Smooth muscle cell (in vitro differentiated cells): ENCODE data around the gene MOB1A. TPM values are rescaled to one million over a fixed set of nuclear protein-coding genes. Genes with fewer than 3 reads are reported as not detected.

Experiments
- DNase-seq: peaks from one replicate; lab custom pipeline; 2025; ENCODE audit not compliant: unreplicated experiment; lab: John Stamatoyannopoulos, UW
- H2AFZ ChIP-seq: fragments of 200-600 bp; sonication (generic); 2 replicates; pipeline ENCODE4 v1.6.0; 2016; ENCODE audit warnings: antibody characterized with exemption, low read depth, mild to moderate bottlenecking
- H3F3A ChIP-seq: fragments of 200-600 bp; sonication (generic); 2 replicates; pipeline ENCODE4 v1.6.0; 2017; ENCODE audit warnings: antibody characterized with exemption, low read depth
- H3K27ac ChIP-seq: fragments of 200-600 bp; sonication (generic); 2 replicates; pipeline ENCODE4 v1.5.1; 2016; ENCODE audit warnings: low read depth, mild to moderate bottlenecking
- H3K27me3 ChIP-seq: fragments of 200-600 bp; sonication (generic); 2 replicates; pipeline ENCODE4 v1.6.1; 2016; ENCODE audit warnings: low read depth, mild to moderate bottlenecking
- H3K36me3 ChIP-seq: fragments of 200-600 bp; sonication (generic); 2 replicates; pipeline ENCODE4 v1.5.1; 2016; ENCODE audit warnings: low read depth
- H3K4me1 ChIP-seq: fragments of 200-600 bp; sonication (generic); 2 replicates; pipeline ENCODE4 v1.5.1; 2016; ENCODE audit warnings: low read depth
- H3K4me2 ChIP-seq: fragments of 200-600 bp; sonication (generic); 2 replicates; pipeline ENCODE4 v1.6.0; 2016; ENCODE audit warnings: mild to moderate bottlenecking
- H3K4me3 ChIP-seq: fragments of 200-600 bp; sonication (generic); 2 replicates; pipeline ENCODE4 v1.5.1; 2016; ENCODE audit warnings: mild to moderate bottlenecking
- H3K79me2 ChIP-seq: fragments of 200-600 bp; sonication (generic); 2 replicates; pipeline ENCODE4 v1.6.0; 2016; ENCODE audit warnings: low read depth, mild to moderate bottlenecking
- H3K9ac ChIP-seq: fragments of 200-600 bp; sonication (generic); 2 replicates; pipeline ENCODE4 v1.6.0; 2016; ENCODE audit warnings: low read depth
- H3K9me3 ChIP-seq: fragments of 200-600 bp; sonication (generic); replicated peaks from 2 replicates; pipeline ENCODE4 v1.5.1; 2016; ENCODE audit warnings: low read depth
- H4K20me1 ChIP-seq: fragments of 200-600 bp; sonication (generic); 2 replicates; pipeline ENCODE4 v1.6.0; 2016; ENCODE audit warnings: low read depth
- WGBS: methylation state at CpG from one replicate; pipeline ENCODE4 v1.1.7; 2016; ENCODE audit warnings: low lambda C conversion rate; 5-methylcytosine and 5-hydroxymethylcytosine counted together
- polyA plus RNA-seq: library from polyadenylated mRNA; unstranded; fragments of >200 nt; fragmentation: Nextera tagmentation; extraction: Ambion mirVana; gene quantifications from 2 replicates; pipeline ENCODE4 v1.2.1, GENCODE V29; 2016
- total RNA-seq: library from RNA; depleted of rRNA; stranded (reverse); fragments of >200 nt; gene quantifications from 2 replicates; pipeline ENCODE4 v1.2.3, GENCODE V29; 2014
- TF ChIP-seq, protein P1 (sequence below): fragments of 200-600 bp; sonication (generic); IDR thresholded peaks from 2 replicates; pipeline ENCODE4 v1.5.1; 2017; ENCODE audit warnings: borderline replicate concordance, mild to moderate bottlenecking, antibody characterized with exemption; ENCODE audit not compliant: insufficient read depth, poor library complexity, severe bottlenecking

The MOB1A gene
- total RNA-seq = 98.1 and 140 TPM in 2 replicates
- polyA plus RNA-seq = 41.5 and 45.2 TPM in 2 replicates

DNA sequence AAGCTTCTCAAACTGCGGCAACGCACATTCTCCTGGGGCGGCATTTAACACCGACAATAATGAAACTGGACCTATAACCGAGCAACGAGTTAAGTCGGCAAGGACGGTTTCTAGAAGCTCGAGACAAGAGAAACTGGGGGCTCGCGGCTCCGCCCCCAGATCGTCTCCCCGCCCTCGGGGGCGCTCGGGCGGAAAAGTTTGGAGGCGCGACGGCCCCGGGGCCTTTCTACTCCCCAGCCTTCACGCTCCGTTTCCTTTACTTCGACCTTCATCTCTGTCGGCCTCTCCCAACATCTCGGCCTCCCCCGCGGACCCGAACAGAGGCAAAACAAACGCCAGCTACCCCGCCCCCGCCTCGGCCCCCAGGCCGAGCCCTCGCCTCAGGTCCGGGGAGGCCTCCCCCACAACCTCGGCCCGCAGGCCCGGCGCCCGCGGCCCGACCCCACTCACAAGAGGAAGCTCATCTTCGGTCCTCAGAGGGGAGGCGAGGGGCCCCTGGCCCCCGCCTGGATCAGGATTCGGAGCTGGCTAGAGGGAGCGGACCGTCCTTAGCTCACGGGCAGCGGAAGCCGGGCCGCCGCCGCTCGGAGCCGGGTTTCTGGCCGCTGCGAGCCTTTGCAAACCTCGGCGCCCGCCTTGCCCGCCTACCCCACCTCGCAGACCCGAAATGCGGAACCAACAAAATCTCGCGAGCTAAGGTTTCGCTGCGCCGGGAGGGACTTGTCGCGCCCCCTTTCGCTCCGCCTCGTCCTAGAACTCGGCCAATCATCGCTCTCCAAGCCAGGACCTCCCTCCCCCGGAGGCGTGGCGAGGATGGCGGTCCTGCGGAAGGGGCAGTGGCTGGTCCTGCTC is at the start of gene MOB1A:
Gene MOB1A, minus strand, starts transcription at position 669 of the 852 bp plus-strand sequence. Its CDS starts 205 bp downstream, at position 464.
- no peaks in the 10 kb centered on the region for H3K27me3 ChIP-seq
- no peaks in the 10 kb centered on the region for H3K9me3 ChIP-seq
- H3K4me1 ChIP-seq = peaks cover 11% of the 10 kb centered on the region
- TF ChIP-seq, protein P1, sequence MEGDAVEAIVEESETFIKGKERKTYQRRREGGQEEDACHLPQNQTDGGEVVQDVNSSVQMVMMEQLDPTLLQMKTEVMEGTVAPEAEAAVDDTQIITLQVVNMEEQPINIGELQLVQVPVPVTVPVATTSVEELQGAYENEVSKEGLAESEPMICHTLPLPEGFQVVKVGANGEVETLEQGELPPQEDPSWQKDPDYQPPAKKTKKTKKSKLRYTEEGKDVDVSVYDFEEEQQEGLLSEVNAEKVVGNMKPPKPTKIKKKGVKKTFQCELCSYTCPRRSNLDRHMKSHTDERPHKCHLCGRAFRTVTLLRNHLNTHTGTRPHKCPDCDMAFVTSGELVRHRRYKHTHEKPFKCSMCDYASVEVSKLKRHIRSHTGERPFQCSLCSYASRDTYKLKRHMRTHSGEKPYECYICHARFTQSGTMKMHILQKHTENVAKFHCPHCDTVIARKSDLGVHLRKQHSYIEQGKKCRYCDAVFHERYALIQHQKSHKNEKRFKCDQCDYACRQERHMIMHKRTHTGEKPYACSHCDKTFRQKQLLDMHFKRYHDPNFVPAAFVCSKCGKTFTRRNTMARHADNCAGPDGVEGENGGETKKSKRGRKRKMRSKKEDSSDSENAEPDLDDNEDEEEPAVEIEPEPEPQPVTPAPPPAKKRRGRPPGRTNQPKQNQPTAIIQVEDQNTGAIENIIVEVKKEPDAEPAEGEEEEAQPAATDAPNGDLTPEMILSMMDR = no peak
- WGBS = under 1% methylated on average over 83 of the region's 84 CpGs
- peaks cover 9% of the 10 kb centered on the region for H3F3A ChIP-seq
- peak; percentile 85 for DNase-seq
- H3K9ac ChIP-seq = peak within 1 kb of the TSS; percentile 98
- H3K4me2 ChIP-seq = peak within 1 kb of the TSS; percentile 99
- H3K4me3 ChIP-seq = peak within 1 kb of the TSS; percentile 97
- H2AFZ ChIP-seq = peak within 1 kb of the TSS; percentile 89
- H3K36me3 ChIP-seq = no peaks in the 10 kb centered on the region
- H3K79me2 ChIP-seq = peaks cover 50% of the 10 kb centered on the region
- peak within 1 kb of the TSS; percentile 95 for H3K27ac ChIP-seq
- peaks cover 47% of the 10 kb centered on the region for H4K20me1 ChIP-seq

DNA sequence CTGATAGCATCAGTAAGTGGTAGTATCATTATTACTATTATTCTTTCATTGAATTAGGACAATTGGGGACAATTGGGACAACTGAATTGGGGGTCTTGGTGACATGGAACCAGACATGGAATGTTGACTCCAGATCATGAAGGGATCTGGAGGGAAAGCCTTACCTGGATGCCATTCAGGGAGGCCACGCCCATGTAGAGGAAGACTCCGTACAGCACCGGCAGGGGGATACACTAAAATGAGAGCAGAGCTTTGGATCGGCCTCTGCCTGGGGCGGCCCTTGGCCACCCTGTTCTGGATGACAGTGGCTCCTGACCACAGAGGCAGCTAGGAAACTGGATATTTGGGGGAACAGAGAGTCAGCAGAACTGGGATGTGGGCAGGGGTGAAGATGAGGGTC is 49.0 kb upstream of the MOB1A start:
- H2AFZ ChIP-seq = no peak overlapping the region
- no peaks in the 10 kb centered on the region for H3K4me1 ChIP-seq
- H3K9me3 ChIP-seq = no peaks in the 10 kb centered on the region
- H3F3A ChIP-seq = no peaks in the 10 kb centered on the region
- TF ChIP-seq, protein P1 = no peak
- no peak overlapping the region for H3K4me2 ChIP-seq
- H4K20me1 ChIP-seq = no peaks in the 10 kb centered on the region
- WGBS = 71% methylated on average over 5 of the region's 5 CpGs
- no peaks in the 10 kb centered on the region for H3K27me3 ChIP-seq
- no peak overlapping the region for H3K4me3 ChIP-seq
- no peak for DNase-seq
- H3K27ac ChIP-seq = no peak overlapping the region
- H3K79me2 ChIP-seq = no peaks in the 10 kb centered on the region
- no peak overlapping the region for H3K9ac ChIP-seq
- no peaks in the 10 kb centered on the region for H3K36me3 ChIP-seq

DNA sequence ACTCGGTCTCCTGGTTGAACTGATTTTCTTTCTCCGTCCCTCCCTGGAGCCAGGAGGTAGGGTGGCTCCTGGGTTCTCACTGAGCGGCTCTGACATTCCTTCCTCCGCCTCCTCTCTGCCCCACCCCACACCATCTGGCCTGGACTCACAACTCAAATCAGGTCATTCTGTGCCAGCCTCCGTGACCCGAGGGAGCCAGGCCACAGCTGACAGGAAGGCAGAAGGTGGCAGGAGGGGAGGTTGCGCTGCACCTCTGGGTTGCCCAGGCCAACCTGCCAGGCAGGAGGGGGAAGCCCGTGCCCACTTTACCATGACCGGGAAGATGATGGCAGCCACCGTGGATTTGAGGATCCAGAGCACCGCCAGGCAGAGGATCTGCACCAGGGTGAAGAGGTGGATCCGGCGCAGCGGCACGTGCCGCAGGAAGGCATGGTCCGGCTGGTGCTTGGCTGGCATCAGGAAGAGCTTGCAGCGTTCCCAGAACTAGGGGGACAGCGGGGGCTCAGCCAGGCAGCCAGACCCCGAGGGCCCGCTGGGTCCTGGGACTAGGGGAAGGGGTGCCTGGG is 48.1 kb upstream of the MOB1A start:
- H3K27ac ChIP-seq = no peak overlapping the region
- TF ChIP-seq, protein P1 = no peak
- no peaks in the 10 kb centered on the region for H4K20me1 ChIP-seq
- H3K9me3 ChIP-seq = no peaks in the 10 kb centered on the region
- no peak overlapping the region for H3K9ac ChIP-seq
- H3K79me2 ChIP-seq = no peaks in the 10 kb centered on the region
- DNase-seq = no peak
- no peaks in the 10 kb centered on the region for H3K36me3 ChIP-seq
- no peak overlapping the region for H3K4me2 ChIP-seq
- no peak overlapping the region for H3K4me3 ChIP-seq
- H3K4me1 ChIP-seq = no peaks in the 10 kb centered on the region
- no peaks in the 10 kb centered on the region for H3F3A ChIP-seq
- no peaks in the 10 kb centered on the region for H3K27me3 ChIP-seq
- WGBS = 93% methylated on average over 21 of the region's 21 CpGs
- no peak overlapping the region for H2AFZ ChIP-seq
